NCI-H1436 treated with DMSO at 0.1 percent for 48 hours (cell line): Measurements from ENCODE around the gene GALNT10.
A peak's percentile ranks its signal among the peaks of the same experiment; 100 is the strongest.

ENCODE experiments used
- DNase-seq: peaks from one replicate; lab custom pipeline; 2025; lab: John Stamatoyannopoulos, UW

The GALNT10 gene

DNA sequence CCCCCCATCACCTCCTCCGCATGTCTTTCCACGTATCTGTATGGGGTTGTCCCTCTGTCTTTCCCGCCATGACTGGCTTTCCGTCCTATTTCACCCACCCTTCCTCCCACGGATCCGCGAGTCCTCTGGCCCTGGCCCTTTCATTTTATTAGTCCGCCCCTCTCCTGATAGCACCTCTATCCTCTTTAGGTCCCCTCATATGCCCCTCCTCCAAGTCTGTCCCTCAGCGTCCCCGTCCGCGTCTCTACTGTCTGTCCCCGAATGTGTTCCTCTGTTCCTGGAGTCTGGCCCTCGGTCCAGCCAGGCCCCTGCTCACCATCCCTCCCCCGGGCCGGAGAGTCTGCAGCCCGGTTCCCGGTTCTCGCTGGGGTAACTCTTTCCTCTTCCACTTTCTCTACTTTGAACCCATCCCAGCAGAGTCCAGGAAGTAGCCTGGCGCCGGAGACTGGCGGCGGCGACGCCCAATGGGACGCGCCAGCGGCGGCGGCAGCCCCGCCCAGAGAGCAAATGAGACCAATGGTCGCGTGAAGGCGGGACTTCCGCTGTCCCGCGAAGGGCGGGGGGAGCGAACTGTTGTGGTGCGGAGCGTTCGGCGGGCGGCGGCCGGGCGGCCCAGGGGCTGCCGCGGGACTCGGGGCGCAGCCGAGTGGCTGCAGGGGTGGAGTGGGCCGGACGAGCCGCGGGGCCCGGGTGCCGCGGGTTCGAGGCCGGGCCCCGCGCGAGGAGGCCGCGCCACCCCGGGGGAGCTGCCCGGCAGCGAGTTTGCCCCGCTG is 255.1 kb downstream of the GALNT10 start, which contains the start of gene SAP30L:
Gene SAP30L, plus strand, starts transcription at position 576 of the 773 bp plus-strand sequence. CDS start 608 bp downstream, outside the sequence.
- peak; percentile 63 for DNase-seq

DNA sequence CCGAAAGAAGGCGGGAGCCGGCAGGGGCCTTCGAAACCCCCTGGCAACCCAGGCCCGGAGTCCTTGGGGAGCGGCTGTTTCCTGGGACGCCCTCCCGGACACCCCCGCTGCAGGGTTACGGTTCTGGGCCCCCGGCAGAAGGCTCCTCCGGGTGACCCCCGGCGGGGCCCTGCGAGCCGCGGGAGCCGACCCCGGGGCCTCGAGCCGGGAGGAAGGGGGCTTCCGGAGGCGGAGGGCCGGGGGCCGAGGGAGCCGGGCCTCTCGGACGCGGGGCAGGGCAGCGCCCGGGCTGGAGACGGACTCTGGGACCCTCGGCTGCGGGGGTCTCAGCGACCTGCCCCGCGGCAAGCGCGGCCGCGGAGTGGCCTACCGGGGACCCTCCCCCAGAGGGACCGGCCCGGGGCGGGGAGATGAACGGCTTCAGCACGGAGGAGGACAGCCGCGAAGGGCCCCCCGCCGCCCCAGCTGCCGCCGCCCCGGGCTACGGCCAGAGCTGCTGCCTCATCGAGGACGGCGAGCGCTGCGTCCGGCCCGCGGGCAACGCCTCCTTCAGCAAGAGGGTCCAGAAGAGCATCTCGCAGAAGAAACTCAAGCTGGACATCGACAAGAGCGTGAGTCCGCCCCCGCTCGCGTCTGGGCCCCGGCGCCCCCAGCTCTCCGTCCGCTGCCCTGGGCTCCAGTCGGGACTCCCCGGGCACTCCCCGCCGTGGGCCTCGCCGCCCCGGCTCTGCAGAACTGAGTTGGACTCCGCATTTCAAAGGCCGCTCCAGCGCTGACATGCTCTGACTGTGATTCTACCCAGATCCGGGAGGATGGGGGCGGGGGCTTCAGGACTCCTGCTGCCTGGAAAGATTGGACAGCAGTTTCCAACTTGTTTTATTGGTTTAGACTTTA is 255.9 kb downstream of the GALNT10 start:
- DNase-seq: no peak

- DNase-seq: no peak
Measured at GRCh38 chr5:154447089-154447725, 256.7 kb downstream of the GALNT10 start.

GRCh38 chr5:154449786-154450185 is 259.3 kb downstream of the GALNT10 start:
- no peak for DNase-seq

DNA sequence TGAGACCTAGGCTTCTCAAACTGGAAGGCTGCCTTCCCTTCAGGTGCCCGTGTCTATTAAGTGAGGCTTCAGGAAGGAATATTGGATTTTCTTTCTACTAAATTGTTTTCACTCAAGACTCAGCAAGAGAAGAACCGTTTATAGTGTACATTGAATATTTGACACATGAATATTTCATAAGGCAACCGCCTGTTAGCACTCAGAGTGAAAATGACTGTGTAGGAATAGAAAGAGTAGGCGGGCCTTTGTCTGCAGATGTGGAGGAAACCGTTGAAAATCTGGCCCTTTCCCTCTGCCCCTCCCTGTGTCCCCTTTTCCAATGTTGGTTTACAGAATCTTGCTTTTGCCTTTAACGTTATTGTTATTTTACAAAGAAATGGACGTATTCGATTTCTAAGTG is 261.4 kb downstream of the GALNT10 start:
- DNase-seq: no peak

DNA sequence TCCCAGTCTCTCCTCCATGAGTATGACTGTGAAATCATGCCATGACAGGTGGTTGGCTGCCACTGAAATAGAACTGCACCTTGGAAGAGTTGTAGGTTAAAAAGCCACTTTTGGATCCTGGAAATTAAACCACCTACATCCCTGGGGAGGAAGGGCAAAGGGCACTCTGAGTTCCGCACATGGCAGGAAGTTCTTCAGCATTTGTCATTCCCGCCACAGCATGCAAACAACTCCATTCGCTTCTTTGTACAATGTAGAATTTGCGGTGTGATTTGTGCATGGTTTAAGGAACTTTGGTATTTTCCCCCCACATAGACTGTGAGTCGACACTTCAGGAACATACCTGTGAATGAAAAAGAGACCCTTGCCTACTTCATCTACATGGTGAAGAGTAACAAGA is 265.1 kb downstream of the GALNT10 start:
- DNase-seq: no peak

DNA sequence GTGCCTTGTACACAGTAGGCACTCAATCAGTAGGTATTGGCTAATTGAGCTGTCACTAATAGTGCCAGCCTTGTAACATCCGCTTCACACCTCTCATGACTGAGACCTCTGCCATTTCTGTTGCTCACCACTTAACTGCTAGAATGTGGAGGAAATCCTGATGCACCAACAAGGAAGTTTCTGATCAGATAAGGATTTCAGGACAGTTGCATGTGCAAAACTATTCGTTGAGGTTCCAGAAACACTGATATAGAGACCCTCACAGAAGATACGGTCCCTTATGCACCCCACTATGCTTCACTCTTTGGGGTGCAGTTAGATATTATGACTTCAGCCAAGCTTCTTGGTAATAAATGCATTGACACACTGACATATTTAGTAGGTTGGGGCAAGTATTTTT is 266.0 kb downstream of the GALNT10 start:
- no peak for DNase-seq

DNA sequence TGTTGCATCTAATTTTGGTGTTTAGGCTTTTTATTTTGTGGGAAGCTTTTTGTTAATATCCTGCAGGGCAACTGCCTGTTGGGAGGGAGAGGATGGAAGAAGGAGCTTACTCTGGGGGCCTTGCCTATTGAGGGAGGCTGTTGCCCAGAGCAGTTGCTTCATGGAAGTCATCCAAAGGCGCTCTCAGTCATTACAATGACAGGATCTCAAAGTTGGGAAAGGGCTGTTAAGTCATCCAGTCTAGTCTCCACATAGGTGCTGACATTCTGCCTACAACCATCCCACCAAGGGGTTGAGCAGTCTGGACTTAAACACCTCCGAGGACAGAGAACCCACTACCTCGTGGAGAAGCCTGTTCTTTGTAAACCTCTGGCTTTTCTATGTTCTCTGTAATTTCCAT is 268.5 kb downstream of the GALNT10 start:
- no peak for DNase-seq

- DNase-seq: no peak
Measured at GRCh38 chr5:154460172-154460571, 269.6 kb downstream of the GALNT10 start.

DNA sequence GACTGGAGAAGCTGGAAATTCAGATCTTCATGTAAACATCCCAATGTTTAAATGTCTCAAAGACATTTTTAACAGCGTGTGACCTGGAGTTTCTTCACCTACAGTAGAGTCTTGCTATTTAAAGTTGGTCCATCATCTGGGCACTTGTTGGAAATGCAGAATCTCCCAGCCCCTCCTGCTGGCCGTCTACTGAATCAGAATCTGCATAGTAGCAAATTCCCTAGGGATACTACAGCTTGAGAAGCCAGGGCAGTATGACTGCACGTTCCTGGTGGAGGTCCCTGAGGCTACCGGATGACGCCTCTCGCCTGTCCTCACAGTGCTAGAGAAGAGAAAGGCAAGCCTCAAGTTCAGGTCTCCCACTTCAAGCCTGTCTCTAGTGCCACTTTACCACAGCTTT is 271.0 kb downstream of the GALNT10 start:
- DNase-seq: no peak

DNA sequence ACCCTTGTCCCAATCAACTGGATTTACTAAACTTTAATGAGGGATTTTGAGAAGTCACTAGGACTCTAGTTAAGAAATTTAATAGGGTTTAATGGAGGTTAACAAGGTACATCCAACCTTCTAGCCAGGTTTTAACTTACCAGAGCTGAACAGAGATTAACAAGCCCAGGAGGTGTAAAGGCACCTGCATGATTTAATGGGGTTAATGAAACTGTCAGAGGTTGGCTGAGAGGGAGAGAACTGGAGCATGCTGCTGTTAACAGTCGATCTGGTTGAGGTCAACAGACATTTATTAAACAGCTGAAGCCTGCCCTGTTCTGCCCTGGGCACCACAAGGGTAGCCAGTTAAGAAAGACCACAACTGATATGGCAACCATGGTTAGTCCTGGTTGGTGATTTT is 273.9 kb downstream of the GALNT10 start:
- DNase-seq: no peak

GRCh38 chr5:154465169-154465568 is 274.6 kb downstream of the GALNT10 start:
- DNase-seq: no peak

GRCh38 chr5:154466147-154466546 is 275.6 kb downstream of the GALNT10 start:
- DNase-seq: no peak

DNA sequence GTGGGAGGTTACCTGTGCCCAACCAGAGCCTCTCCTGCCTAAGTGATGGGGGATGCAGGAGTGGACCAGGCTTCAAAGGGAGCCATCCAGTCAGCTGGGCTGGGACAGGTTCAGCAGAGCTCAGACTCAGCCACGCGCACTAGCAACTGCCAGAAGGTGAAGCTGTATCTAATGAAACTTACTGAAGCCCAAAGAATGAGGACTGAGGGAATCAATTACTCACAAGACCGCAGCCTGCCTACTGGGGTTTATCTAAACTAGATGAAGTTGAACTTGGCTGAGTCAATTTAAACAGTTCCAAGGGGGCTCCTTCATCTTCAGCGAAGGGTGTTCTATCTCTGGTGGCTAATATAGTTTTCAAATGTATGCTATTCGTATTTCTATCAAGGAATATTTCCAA is 276.1 kb downstream of the GALNT10 start:
- no peak for DNase-seq

DNA sequence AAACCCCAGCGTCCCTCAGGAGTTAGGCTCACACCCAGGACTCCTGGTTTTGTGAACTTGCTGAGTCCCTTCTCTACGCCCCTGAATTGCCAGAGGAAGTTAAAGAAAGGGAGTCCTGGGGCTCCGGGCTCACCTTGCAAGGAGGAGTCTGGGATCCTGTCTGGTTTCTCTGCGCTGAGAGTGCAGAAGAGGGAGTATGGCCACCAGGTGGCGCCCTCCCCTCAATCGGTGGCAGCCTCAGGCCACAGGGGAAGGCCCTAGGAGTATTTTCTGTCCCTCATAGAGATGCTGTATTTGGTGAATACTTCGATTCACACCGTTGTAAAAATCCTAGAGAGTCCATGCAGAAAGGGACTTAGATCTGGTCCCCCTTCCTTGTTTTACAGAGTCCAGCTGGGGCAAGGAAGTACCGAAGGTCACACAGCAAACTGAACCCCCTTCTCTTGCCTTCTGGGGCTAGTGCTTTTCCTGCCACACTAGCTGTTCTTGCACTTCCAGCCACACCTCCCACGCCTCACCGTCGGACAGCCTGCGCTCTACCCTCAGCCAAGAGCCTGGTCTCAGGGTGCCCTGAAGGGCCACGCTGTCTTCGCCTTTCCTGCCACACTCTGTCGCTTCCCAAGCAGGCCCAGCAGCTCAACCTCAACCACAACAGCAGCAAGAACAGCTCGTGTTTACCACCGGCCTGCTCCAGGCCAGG is 277.3 kb downstream of the GALNT10 start:
- no peak for DNase-seq

DNA sequence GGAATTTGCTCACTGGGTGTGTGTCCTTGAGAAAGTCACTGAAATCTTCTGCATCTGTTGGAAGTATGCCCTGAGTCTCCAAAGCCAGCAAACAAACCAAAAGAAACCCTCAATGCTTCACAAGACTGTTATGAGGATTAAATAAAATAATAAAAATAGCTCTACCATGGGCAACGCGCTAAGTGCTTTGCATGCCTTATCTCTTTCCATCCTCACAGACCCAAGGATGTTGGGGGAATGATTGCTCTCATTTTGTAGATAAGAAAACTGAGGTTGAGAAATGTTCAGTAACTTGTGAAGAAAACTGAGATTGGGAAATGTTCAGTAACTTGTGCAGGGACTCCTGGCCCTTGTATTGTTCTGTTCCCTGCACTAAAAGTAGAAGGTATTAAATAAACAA is 279.6 kb downstream of the GALNT10 start:
- DNase-seq: no peak
